SK-N-SH (cell line): ENCODE results near the gene FHL5. TPM values are rescaled to one million over a fixed set of nuclear protein-coding genes. Genes with fewer than 3 reads are reported as not detected.

ENCODE experiments used
- CTCF ChIA-PET: fragments of 300-600, 350-600 bp; formaldehyde crosslinking; extraction: SDS; loops from one replicate; lab custom pipeline; 2021; lab: Yijun Ruan, JAX
- POLR2A ChIA-PET: fragments of 350-600 bp; sonication (Branson Sonifier 250); formaldehyde crosslinking; extraction: SDS; loops from one replicate; lab custom pipeline; 2020; ENCODE audit warnings: antibody characterized with exemption, inconsistent platforms; lab: Yijun Ruan, JAX
- DNase-seq: peaks from one replicate; pipeline ENCODE4 v3.0.0; 2012
- H2AFZ ChIP-seq: fragments of 200-600 bp; sonication (generic); 2 replicates; pipeline ENCODE4 v1.8.1; 2016; ENCODE audit warnings: antibody characterized with exemption, mild to moderate bottlenecking, low read depth
- H3F3A ChIP-seq: fragments of 200-600 bp; sonication (generic); replicated peaks from 2 replicates; pipeline ENCODE3; 2016; ENCODE audit warnings: antibody characterized with exemption, mild to moderate bottlenecking; ENCODE audit not compliant: insufficient read depth
- H3K27ac ChIP-seq, 2 experiments: fragments of 200-500 bp in 1 of 2; fragments of 200-600 bp in 1 of 2; sonication (Bioruptor generic) in 1 of 2; sonication (generic), shearing (Covaris generic) in 1 of 2; 2 replicates each; pipeline versions ENCODE4 v1.5.1 to v1.6.1; 2014 to 2016; ENCODE audit warnings: low read depth in 2 of 2, inconsistent platforms in 1 of 2, low read length in 1 of 2, mild to moderate bottlenecking in 1 of 2, mixed read lengths in 1 of 2
- H3K27me3 ChIP-seq: fragments of 200-600 bp; sonication (generic), shearing (Covaris generic); 2 replicates; pipeline ENCODE4 v1.6.1; 2016; ENCODE audit warnings: mixed run types; ENCODE audit not compliant: insufficient read depth
- H3K36me3 ChIP-seq, 2 experiments: fragments of 200-500 bp in 1 of 2; fragments of 200-600 bp in 1 of 2; sonication (Bioruptor generic) in 1 of 2; sonication (generic) in 1 of 2; replicated peaks in 1 of 2; 2 replicates each; pipeline versions ENCODE3 to v1.5.1; 2014 to 2016; ENCODE audit warnings: low read length in 1 of 2, mild to moderate bottlenecking in 1 of 2; ENCODE audit not compliant: insufficient read depth in 2 of 2, control insufficient read depth in 1 of 2
- H3K4me1 ChIP-seq, 2 experiments: fragments of 200-500 bp in 1 of 2; fragments of 200-600 bp in 1 of 2; sonication (Bioruptor generic) in 1 of 2; sonication (generic), shearing (Covaris generic) in 1 of 2; 2 replicates each; pipeline versions ENCODE4 v1.5.1 to v1.6.1; 2014 to 2016; ENCODE audit warnings: low read depth in 1 of 2, low read length in 1 of 2, mixed run types in 1 of 2; ENCODE audit not compliant: insufficient read depth in 2 of 2, control insufficient read depth in 1 of 2
- H3K4me2 ChIP-seq: fragments of 200-600 bp; sonication (generic), shearing (Covaris generic); 2 replicates; pipeline ENCODE4 v1.6.1; 2017; ENCODE audit warnings: mixed run types
- H3K4me3 ChIP-seq, 2 experiments: fragments of 200-500 bp in 1 of 2; fragments of 200-600 bp in 1 of 2; sonication (Bioruptor generic) in 1 of 2; sonication (generic), shearing (Covaris generic) in 1 of 2; 2 replicates each; pipeline versions ENCODE4 v1.5.1 to v1.8.1; 2014 to 2016; ENCODE audit warnings: low read depth in 2 of 2, inconsistent platforms in 1 of 2, low read length in 1 of 2, mild to moderate bottlenecking in 1 of 2, mixed read lengths in 1 of 2, moderate library complexity in 1 of 2
- H3K79me2 ChIP-seq: fragments of 200-600 bp; sonication (generic); 2 replicates; pipeline ENCODE4 v1.8.1; 2017; ENCODE audit warnings: mild to moderate bottlenecking; ENCODE audit not compliant: insufficient read depth
- H3K9ac ChIP-seq: fragments of 200-600 bp; sonication (generic); 2 replicates; pipeline ENCODE4 v1.6.1; 2017; ENCODE audit warnings: mixed run types
- H3K9me2 ChIP-seq: fragments of 200-600 bp; sonication (generic); 2 replicates; pipeline ENCODE4 v1.6.1; 2017; ENCODE audit warnings: mixed run types
- H3K9me3 ChIP-seq: fragments of 200-600 bp; sonication (generic); 2 replicates; pipeline ENCODE4 v1.6.1; 2017; ENCODE audit warnings: mixed run types, mild to moderate bottlenecking, moderate library complexity
- H4K20me1 ChIP-seq: fragments of 200-600 bp; sonication (generic); 2 replicates; pipeline ENCODE4 v1.6.1; 2017; ENCODE audit warnings: mild to moderate bottlenecking, mixed run types; ENCODE audit not compliant: insufficient read depth
- EZH2phosphoT487 ChIP-seq: fragments of 200-600 bp; sonication (generic); IDR thresholded peaks from 2 replicates; pipeline ENCODE4 v1.6.1; 2017; ENCODE audit warnings: low read depth, mixed run types, mild to moderate bottlenecking, antibody characterized with exemption, moderate library complexity, borderline replicate concordance
- FOXJ3 ChIP-seq: sonication (generic); formaldehyde crosslinking; IDR thresholded peaks from 2 replicates; pipeline ENCODE4 v1.5.1; 2020; ENCODE audit warnings: mild to moderate bottlenecking, missing genetic modification reagents
- FOXM1 ChIP-seq: IDR thresholded peaks from 2 replicates; pipeline ENCODE4 v1.4.0; 2012; ENCODE audit warnings: low read depth, mild to moderate bottlenecking
- GATA2 ChIP-seq: sonication (generic); formaldehyde crosslinking; IDR thresholded peaks from 2 replicates; pipeline ENCODE4 v1.5.0; 2020; ENCODE audit warnings: mild to moderate bottlenecking, missing genetic modification reagents
- JUND ChIP-seq: IDR thresholded peaks from 2 replicates; pipeline ENCODE4 v1.4.0; 2012
- MEF2A ChIP-seq: IDR thresholded peaks from 2 replicates; pipeline ENCODE4 v1.4.0; 2012; ENCODE audit warnings: low read depth, borderline replicate concordance
- MXI1 ChIP-seq: IDR thresholded peaks from 2 replicates; pipeline ENCODE4 v1.6.1; 2012; ENCODE audit warnings: mild to moderate bottlenecking, low read depth, low read length, improper control_type of control experiment
- NFIC ChIP-seq: IDR thresholded peaks from 2 replicates; pipeline ENCODE4 v1.4.0; 2012; ENCODE audit warnings: borderline replicate concordance
- RAD21 ChIP-seq: IDR thresholded peaks from 2 replicates; pipeline ENCODE4 v1.6.1; 2012; ENCODE audit warnings: mild to moderate bottlenecking, low read length
- RFX5 ChIP-seq: IDR thresholded peaks from 2 replicates; pipeline ENCODE4 v1.6.1; 2012; ENCODE audit warnings: mild to moderate bottlenecking, improper control_type of control experiment, low read length
- SIN3A ChIP-seq: IDR thresholded peaks from 2 replicates; pipeline ENCODE4 v1.6.1; 2012; ENCODE audit warnings: low read depth, mild to moderate bottlenecking, low read length, moderate library complexity, borderline replicate concordance
- TAF1 ChIP-seq: IDR thresholded peaks from 2 replicates; pipeline ENCODE4 v1.6.1; 2012; ENCODE audit warnings: low read depth, mild to moderate bottlenecking, low read length, moderate library complexity, borderline replicate concordance
- TCF12 ChIP-seq: IDR thresholded peaks from 2 replicates; pipeline ENCODE4 v1.4.0; 2012
- TEAD4 ChIP-seq: IDR thresholded peaks from 2 replicates; pipeline ENCODE4 v1.4.0; 2012; ENCODE audit warnings: mild to moderate bottlenecking, borderline replicate concordance; ENCODE audit not compliant: insufficient read depth
- YY1 ChIP-seq: IDR thresholded peaks from 2 replicates; pipeline ENCODE4 v1.4.0; 2012; ENCODE audit warnings: low read depth, mild to moderate bottlenecking
- WGBS: methylation state at CpG from one replicate; pipeline ENCODE4 v1.1.6; 2017; ENCODE audit warnings: low lambda C conversion rate; 5-methylcytosine and 5-hydroxymethylcytosine counted together
- polyA plus RNA-seq, 3 experiments: library from polyadenylated mRNA; depleted of rRNA; stranded (reverse); fragments of >200 nt; gene quantifications; 2 replicates each; pipeline ENCODE4 v1.2.3, GENCODE V29; 2012
- TF ChIP-seq, protein P1 (sequence below): IDR thresholded peaks from 2 replicates; pipeline ENCODE4 v1.4.0; 2012; ENCODE audit warnings: low read depth, borderline replicate concordance
- TF ChIP-seq, protein P2 (sequence below): fragments of 150-350 bp; IDR thresholded peaks from 2 replicates; pipeline ENCODE4 v1.6.1; 2017; ENCODE audit warnings: antibody characterized with exemption, low read length, low read depth, borderline replicate concordance
- TF ChIP-seq, protein P3 (sequence below): IDR thresholded peaks from 2 replicates; pipeline ENCODE4 v1.4.0; 2012; ENCODE audit warnings: low read depth, borderline replicate concordance
- TF ChIP-seq, protein P4 (sequence below): IDR thresholded peaks from 2 replicates; pipeline ENCODE4 v1.4.0; 2012; ENCODE audit warnings: low read depth
- TF ChIP-seq, protein P5 (sequence below): fragments of 200-600 bp; sonication (generic); IDR thresholded peaks from 2 replicates; pipeline ENCODE4 v1.6.1; 2017; ENCODE audit warnings: antibody characterized with exemption, mild to moderate bottlenecking, moderate library complexity

The FHL5 gene
- polyA plus RNA-seq, 1 of the 3 experiments (the other 2 are of a cell fraction): not detected

DNA sequence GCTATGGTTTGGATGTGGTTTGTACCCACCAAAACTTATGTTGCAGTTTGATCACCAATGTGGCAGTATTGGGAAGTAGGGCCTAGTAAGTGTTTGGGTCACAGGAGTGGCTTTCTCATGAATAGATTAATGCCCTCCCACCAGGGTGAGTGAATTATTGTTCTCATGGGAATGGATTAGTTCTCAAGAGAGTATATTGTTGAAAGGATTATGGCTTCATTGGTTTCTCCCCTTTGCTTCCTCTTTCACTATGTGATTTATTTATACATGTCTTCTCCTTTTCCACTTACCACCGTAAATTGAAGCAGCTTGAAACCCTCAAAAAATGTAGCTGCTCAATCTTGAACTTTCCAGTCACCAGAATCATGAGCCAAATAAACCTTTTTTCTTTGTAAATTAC lies 30.5 kb upstream of the FHL5 start:
- no peaks in the 10 kb centered on the region for H3K4me1 ChIP-seq
- no peak overlapping the region for H2AFZ ChIP-seq
- POLR2A ChIA-PET: no interaction called here
- H3K79me2 ChIP-seq: no peaks in the 10 kb centered on the region; the same call in 1 of the 2 replicates
- DNase-seq: no peak
- H3K27ac ChIP-seq: no peak overlapping the region
- peaks cover 5% of the 10 kb centered on the region for H3F3A ChIP-seq
- H4K20me1 ChIP-seq: no peaks in the 10 kb centered on the region
- no peaks in the 10 kb centered on the region for H3K27me3 ChIP-seq
- TF ChIP-seq NFIC (no peak), JUND (no peak), TCF12 (no peak), MEF2A (no peak), YY1 (no peak), EZH2phosphoT487 (no peak), TEAD4 (no peak), GATA2 (CRISPR knock-in tag) (no peak), RAD21 (no peak), MXI1 (no peak), SIN3A (no peak)
- TF ChIP-seq, protein P1, sequence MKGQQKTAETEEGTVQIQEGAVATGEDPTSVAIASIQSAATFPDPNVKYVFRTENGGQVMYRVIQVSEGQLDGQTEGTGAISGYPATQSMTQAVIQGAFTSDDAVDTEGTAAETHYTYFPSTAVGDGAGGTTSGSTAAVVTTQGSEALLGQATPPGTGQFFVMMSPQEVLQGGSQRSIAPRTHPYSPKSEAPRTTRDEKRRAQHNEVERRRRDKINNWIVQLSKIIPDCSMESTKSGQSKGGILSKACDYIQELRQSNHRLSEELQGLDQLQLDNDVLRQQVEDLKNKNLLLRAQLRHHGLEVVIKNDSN: no peak
- TF ChIP-seq, protein P2, sequence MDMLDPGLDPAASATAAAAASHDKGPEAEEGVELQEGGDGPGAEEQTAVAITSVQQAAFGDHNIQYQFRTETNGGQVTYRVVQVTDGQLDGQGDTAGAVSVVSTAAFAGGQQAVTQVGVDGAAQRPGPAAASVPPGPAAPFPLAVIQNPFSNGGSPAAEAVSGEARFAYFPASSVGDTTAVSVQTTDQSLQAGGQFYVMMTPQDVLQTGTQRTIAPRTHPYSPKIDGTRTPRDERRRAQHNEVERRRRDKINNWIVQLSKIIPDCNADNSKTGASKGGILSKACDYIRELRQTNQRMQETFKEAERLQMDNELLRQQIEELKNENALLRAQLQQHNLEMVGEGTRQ: no peak
- TF ChIP-seq, protein P3, sequence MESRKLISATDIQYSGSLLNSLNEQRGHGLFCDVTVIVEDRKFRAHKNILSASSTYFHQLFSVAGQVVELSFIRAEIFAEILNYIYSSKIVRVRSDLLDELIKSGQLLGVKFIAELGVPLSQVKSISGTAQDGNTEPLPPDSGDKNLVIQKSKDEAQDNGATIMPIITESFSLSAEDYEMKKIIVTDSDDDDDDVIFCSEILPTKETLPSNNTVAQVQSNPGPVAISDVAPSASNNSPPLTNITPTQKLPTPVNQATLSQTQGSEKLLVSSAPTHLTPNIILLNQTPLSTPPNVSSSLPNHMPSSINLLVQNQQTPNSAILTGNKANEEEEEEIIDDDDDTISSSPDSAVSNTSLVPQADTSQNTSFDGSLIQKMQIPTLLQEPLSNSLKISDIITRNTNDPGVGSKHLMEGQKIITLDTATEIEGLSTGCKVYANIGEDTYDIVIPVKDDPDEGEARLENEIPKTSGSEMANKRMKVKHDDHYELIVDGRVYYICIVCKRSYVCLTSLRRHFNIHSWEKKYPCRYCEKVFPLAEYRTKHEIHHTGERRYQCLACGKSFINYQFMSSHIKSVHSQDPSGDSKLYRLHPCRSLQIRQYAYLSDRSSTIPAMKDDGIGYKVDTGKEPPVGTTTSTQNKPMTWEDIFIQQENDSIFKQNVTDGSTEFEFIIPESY: no peak
- TF ChIP-seq, protein P4, sequence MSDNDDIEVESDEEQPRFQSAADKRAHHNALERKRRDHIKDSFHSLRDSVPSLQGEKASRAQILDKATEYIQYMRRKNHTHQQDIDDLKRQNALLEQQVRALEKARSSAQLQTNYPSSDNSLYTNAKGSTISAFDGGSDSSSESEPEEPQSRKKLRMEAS: no peak
- H3K9me3 ChIP-seq: no peaks in the 10 kb centered on the region
- H3K4me3 ChIP-seq: no peak overlapping the region
- H3K36me3 ChIP-seq: peaks cover 62 to 80% of the 10 kb centered on the region in 2 experiments
- H3K4me2 ChIP-seq: no peak overlapping the region
- CTCF ChIA-PET: no interaction called here
- 83% methylated on average over 1 of the region's 1 CpG for WGBS
- H3K9me2 ChIP-seq: no peaks in the 10 kb centered on the region; the same call in 1 of the 2 replicates
- H3K9ac ChIP-seq: no peak overlapping the region

DNA sequence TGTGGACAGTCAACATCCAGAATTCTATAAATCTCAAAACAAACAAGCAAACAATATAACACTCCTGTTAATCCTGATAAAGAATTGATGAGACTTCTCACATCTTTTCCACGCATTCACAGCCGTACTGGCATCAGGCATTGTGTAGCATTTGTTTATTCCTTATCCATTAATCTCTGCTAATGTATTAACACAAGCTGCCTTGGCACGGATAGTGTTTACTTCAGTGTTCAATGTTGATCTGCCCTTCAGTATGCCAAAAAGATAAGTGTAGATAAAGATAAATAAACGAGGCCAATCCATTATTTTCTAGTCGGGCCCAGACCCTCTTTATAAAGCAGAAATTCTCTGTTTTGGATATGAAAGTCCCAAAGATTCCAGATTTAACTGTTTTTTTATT lies 25.2 kb upstream of the FHL5 start:
- CTCF ChIA-PET: no interaction called here
- H4K20me1 ChIP-seq: no peaks in the 10 kb centered on the region
- POLR2A ChIA-PET: no interaction called here

More for the DNA sequence above, 25.2 kb upstream of the FHL5 start:
- Histone ChIP-seq H3K4me1 (no peaks in the 10 kb centered on the region; a peak in 1 of 4 replicates), H3K79me2 (no peaks in the 10 kb centered on the region; the same call in 1 of the 2 replicates), H3K9ac (no peak overlapping the region), H3K9me3 (no peaks in the 10 kb centered on the region), H3F3A (peaks cover 10% of the 10 kb centered on the region), H3K27me3 (no peaks in the 10 kb centered on the region), H2AFZ (no peak overlapping the region), H3K36me3 (peaks cover 51 to 77% of the 10 kb centered on the region in 2 experiments), H3K27ac (no peak overlapping the region; a peak in 1 of 4 replicates), H3K4me3 (no peak overlapping the region), H3K9me2 (no peaks in the 10 kb centered on the region; the same call in 1 of the 2 replicates), H3K4me2 (no peak overlapping the region)
- 68% methylated on average over 5 of the region's 5 CpGs for WGBS
- TF ChIP-seq YY1 (no peak), TAF1 (no peak), JUND (no peak), FOXJ3 (no peak), RAD21 (no peak), FOXM1 (no peak), RFX5 (no peak), EZH2phosphoT487 (no peak)
- TF ChIP-seq, protein P2: no peak
- TF ChIP-seq, protein P5, sequence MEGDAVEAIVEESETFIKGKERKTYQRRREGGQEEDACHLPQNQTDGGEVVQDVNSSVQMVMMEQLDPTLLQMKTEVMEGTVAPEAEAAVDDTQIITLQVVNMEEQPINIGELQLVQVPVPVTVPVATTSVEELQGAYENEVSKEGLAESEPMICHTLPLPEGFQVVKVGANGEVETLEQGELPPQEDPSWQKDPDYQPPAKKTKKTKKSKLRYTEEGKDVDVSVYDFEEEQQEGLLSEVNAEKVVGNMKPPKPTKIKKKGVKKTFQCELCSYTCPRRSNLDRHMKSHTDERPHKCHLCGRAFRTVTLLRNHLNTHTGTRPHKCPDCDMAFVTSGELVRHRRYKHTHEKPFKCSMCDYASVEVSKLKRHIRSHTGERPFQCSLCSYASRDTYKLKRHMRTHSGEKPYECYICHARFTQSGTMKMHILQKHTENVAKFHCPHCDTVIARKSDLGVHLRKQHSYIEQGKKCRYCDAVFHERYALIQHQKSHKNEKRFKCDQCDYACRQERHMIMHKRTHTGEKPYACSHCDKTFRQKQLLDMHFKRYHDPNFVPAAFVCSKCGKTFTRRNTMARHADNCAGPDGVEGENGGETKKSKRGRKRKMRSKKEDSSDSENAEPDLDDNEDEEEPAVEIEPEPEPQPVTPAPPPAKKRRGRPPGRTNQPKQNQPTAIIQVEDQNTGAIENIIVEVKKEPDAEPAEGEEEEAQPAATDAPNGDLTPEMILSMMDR: no peak
- TF ChIP-seq, protein P1: no peak
- no peak for DNase-seq
